ENCODE measurements around the gene ZNF385A.

DNA sequence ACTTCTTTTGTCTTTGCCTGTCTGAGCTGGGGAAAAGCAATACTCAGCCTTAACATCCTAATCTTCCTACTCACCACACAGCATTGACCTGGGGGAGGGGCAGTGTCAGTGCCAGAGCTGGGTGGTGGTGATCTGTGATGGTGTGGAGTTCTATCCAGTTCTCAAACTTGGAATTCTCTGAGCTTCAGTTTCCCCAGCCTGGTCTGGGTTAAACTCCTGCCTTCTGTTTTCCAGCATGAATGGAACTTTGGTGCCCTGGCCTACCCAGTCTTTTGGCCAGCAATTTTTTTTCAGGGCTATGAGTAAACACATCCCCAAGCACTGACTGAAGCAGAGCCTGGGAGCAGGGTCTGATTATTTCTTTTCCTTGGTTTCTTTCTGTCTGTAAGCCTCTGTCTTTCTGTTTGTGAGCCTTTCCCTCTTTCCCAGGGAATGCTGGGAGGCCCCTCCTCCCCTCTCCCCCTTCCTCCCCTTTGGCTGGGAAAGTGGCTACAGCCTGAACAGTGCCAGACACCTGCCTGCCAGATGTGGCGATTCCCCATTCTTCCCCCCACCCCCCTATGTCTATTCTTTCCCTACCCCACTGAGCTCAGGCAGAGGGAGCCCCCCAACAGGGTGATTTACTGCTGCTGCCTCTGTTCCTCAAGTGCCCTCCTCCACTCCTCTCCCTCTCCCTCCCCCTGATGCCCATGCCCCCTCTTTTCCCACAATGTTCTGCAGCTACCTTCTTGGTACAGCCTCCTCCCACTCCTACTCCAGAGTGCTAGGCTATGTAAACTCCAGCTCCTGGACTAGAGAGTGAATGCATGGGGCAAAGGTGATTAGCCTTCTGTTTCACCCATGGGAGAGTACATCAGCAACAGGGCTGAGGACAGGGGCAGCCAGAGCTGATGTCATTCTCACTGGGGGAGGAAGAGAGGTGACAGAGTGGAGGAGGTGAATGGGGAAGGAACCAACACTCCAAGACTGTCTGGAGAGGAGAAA is 31.4 kb downstream of the ZNF385A start:
- TF ChIP-seq CTBP1 (IDR thresholded peaks at IDR 0.05; ENCODE audit: borderline replicate concordance): no peak
- TF ChIP-seq ELF4 (IDR thresholded peaks at IDR 0.05): no peak

Measured in HEK293T (cell line).